NB4 (cell line): Measurements from ENCODE around the gene WFS1.
A peak's percentile ranks its signal among the peaks of the same experiment; 100 is the strongest.

ENCODE experiments used
- DNase-seq: peaks from one replicate; pipeline ENCODE4 v3.0.0; 2010; ENCODE audit warnings: low read depth
- H3K4me3 ChIP-seq: one replicate; pipeline ENCODE4 v1.5.1; 2011; ENCODE audit warnings: mild to moderate bottlenecking, low read depth, low read length, moderate library complexity
- MAX ChIP-seq: IDR thresholded peaks from 2 replicates; pipeline ENCODE4 v1.6.1; 2011; ENCODE audit warnings: low read depth, low read length
- MYC ChIP-seq: IDR thresholded peaks from 2 replicates; pipeline ENCODE4 v1.6.1; 2011; ENCODE audit warnings: low read depth, low read length
- POLR2A ChIP-seq: IDR thresholded peaks from 2 replicates; pipeline ENCODE4 v1.6.1; 2011; ENCODE audit warnings: mild to moderate bottlenecking; ENCODE audit not compliant: insufficient read length; ENCODE audit errors: extremely low read depth
- TF ChIP-seq, protein P1 (sequence below): IDR thresholded peaks from one replicate; pipeline ENCODE4 v1.5.1; 2012; ENCODE audit warnings: low read depth, low read length

WFS1 gene

GRCh38 chr4:6250235-6250983 is 19.2 kb upstream of the WFS1 start:
- TF ChIP-seq, protein P1, sequence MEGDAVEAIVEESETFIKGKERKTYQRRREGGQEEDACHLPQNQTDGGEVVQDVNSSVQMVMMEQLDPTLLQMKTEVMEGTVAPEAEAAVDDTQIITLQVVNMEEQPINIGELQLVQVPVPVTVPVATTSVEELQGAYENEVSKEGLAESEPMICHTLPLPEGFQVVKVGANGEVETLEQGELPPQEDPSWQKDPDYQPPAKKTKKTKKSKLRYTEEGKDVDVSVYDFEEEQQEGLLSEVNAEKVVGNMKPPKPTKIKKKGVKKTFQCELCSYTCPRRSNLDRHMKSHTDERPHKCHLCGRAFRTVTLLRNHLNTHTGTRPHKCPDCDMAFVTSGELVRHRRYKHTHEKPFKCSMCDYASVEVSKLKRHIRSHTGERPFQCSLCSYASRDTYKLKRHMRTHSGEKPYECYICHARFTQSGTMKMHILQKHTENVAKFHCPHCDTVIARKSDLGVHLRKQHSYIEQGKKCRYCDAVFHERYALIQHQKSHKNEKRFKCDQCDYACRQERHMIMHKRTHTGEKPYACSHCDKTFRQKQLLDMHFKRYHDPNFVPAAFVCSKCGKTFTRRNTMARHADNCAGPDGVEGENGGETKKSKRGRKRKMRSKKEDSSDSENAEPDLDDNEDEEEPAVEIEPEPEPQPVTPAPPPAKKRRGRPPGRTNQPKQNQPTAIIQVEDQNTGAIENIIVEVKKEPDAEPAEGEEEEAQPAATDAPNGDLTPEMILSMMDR, result peak; percentile 67
- no peak for TF ChIP-seq POLR2A
- H3K4me3 ChIP-seq, result no peak overlapping the region
- DNase-seq, result peak; percentile 75

- TF ChIP-seq MYC, result no peak
- TF ChIP-seq, protein P1, result no peak
- no peak for TF ChIP-seq MAX
- TF ChIP-seq POLR2A, result no peak
- no peak for DNase-seq
These were observed 18.7 kb upstream of the WFS1 start for GRCh38 chr4:6250984-6251295.

GRCh38 chr4:6251365-6251764 is 18.3 kb upstream of the WFS1 start:
- no peak overlapping the region for H3K4me3 ChIP-seq
- TF ChIP-seq MAX, result no peak
- TF ChIP-seq, protein P1, result no peak
- no peak for TF ChIP-seq POLR2A
- no peak for TF ChIP-seq MYC
- DNase-seq, result no peak

More at GRCh38 chr4:6250984-6251295, 18.7 kb upstream of the WFS1 start:
- no peak overlapping the region for H3K4me3 ChIP-seq

GRCh38 chr4:6252051-6252450 is 17.6 kb upstream of the WFS1 start:
- TF ChIP-seq, protein P1, result no peak
- TF ChIP-seq POLR2A (no peak), MYC (no peak), MAX (no peak)
- no peak for DNase-seq
- H3K4me3 ChIP-seq, result no peak overlapping the region

DNA sequence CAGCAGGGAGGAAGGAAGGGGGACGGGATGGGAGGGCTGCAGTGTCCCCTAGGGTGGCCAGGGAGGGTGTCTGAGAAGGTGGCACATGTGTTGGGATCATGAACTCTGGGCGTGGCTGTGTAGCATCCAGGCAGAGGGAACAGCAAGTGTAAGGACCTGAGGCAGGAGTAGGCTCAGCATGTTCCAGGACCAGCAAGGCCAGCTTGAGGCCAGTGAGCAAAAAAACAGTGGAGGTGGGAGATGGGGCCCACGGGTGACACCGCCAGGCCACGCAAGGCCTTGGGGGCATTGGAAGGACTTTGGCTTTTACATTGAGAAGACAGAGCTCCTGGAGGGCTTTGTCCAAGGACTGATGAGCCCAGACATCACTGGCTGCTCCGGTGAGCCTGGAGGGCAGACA is 16.5 kb upstream of the WFS1 start:
- no peak for DNase-seq
- TF ChIP-seq POLR2A (no peak), MYC (no peak), MAX (no peak)
- TF ChIP-seq, protein P1, result no peak
- H3K4me3 ChIP-seq, result no peak overlapping the region

DNA sequence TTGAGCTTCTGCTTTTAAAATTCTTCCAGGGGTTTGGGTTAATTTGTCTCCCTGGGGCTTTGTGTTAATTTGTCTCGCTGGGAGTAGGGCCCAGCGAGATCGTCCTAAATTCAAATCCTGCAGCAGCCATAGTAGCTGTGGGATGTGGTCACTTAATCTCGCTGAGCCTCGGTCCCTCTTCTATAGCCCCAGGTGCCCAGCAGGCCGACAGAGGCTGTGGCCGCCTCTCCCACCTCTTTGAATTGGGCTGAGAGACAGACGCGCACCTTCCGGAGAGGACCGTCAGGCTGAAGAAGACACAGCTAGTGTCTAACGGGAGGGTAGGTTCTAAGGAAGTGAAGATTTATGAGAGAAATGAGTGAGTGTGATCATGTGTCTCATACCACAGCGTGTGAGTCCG is 15.7 kb upstream of the WFS1 start:
- TF ChIP-seq MAX (no peak), MYC (no peak)
- TF ChIP-seq, protein P1, result no peak
- no peak overlapping the region for H3K4me3 ChIP-seq
- DNase-seq, result no peak
